Endothelial cell of umbilical vein (primary cell): ENCODE measurements around the gene CDK5RAP2.

Source experiments
- CTCF ChIP-seq, 2 donors: IDR thresholded peaks; 1 replicate in 1 of 2; 2 replicates in 1 of 2; pipeline ENCODE4 v1.5.1; 2011; ENCODE audit warnings: low read length in 2 of 2, mild to moderate bottlenecking in 2 of 2, moderate library complexity in 2 of 2, control low read depth in 1 of 2, inconsistent platforms in 1 of 2, low read depth in 1 of 2; ENCODE audit not compliant: insufficient read depth in 1 of 2; ENCODE audit errors: extremely low read depth in 1 of 2
- EZH2 ChIP-seq: IDR thresholded peaks from 2 replicates; pipeline ENCODE4 v1.6.1; 2012; ENCODE audit warnings: borderline replicate concordance, low read depth, mild to moderate bottlenecking, moderate library complexity, low read length, inconsistent platforms; ENCODE audit not compliant: severe bottlenecking
- FOS ChIP-seq: IDR thresholded peaks from 2 replicates; pipeline ENCODE4 v1.6.1; 2011; ENCODE audit warnings: mild to moderate bottlenecking, low read length, moderate library complexity, borderline replicate concordance; ENCODE audit not compliant: insufficient read depth
- MYC ChIP-seq: IDR thresholded peaks from one replicate; pipeline ENCODE4 v1.6.1; 2011; ENCODE audit warnings: mild to moderate bottlenecking, low read depth, low read length
- POLR2A ChIP-seq: IDR thresholded peaks from 2 replicates; pipeline ENCODE4 v1.6.1; 2012; ENCODE audit warnings: low read depth, mild to moderate bottlenecking, control low read depth, low read length
- POLR2AphosphoS5 ChIP-seq: IDR thresholded peaks from 2 replicates; pipeline ENCODE4 v1.6.1; 2012; ENCODE audit warnings: low read depth, mild to moderate bottlenecking, control low read depth, low read length, moderate library complexity; ENCODE audit not compliant: insufficient read depth

- no peak for TF ChIP-seq CTCF (IDR thresholded peaks at IDR 0.05; ENCODE audit: extremely low read depth in 1 of 2, insufficient read depth in 1 of 2, low read depth in 1 of 2, low read length in 2 of 2)
- TF ChIP-seq POLR2AphosphoS5: no peak
- no peak for TF ChIP-seq POLR2A
- no peak for TF ChIP-seq EZH2
- no peak for TF ChIP-seq MYC
- no peak for TF ChIP-seq FOS
Observed at GRCh38 chr9:120474591-120475243, 105.2 kb downstream of the CDK5RAP2 start.
